Peyer's patch (tissue), 4 donors: ENCODE results near the gene RELN. TPM values are rescaled to one million over a fixed set of nuclear protein-coding genes. Genes with fewer than 3 reads are reported as not detected.

Experiments
- DNase-seq, 3 donors: peaks; one replicate each; pipeline ENCODE4 v3.0.0-alpha.2; 2017 to 2019
- H3K27ac ChIP-seq, 4 donors: fragments of 200-600 bp; sonication (generic); one replicate each; pipeline ENCODE4 v1.5.1; 2016 to 2019
- H3K27me3 ChIP-seq, 2 donors: fragments of 200-600 bp; sonication (generic); one replicate each; pipeline ENCODE4 v1.5.1; 2019
- H3K36me3 ChIP-seq, 3 donors: fragments of 200-600 bp; sonication (generic); one replicate each; pipeline ENCODE4 v1.5.1; 2016 to 2019
- H3K4me1 ChIP-seq, 4 donors: fragments of 200-600 bp; sonication (generic); one replicate each; pipeline ENCODE4 v1.5.1; 2016 to 2019
- H3K4me3 ChIP-seq, 4 donors: fragments of 200-600 bp; sonication (generic); 1 replicate in 3 of 4; 2 replicates in 1 of 4; pipeline ENCODE4 v1.5.1; 2016 to 2019; ENCODE audit warnings: mild to moderate bottlenecking in 1 of 4
- H3K9me3 ChIP-seq, 4 donors: fragments of 200-600 bp; sonication (generic); one replicate each; pipeline ENCODE4 v1.5.1; 2016 to 2019; ENCODE audit warnings: mild to moderate bottlenecking in 1 of 4
- POLR2A ChIP-seq, 2 donors: fragments of 450-650 bp; IDR thresholded peaks; one replicate each; pipeline ENCODE4 v1.5.1; 2017; ENCODE audit warnings: antibody characterized with exemption in 2 of 2, mild to moderate bottlenecking in 2 of 2, moderate library complexity in 2 of 2
- total RNA-seq, 4 donors: library from RNA; depleted of rRNA; stranded (reverse); fragments of >200 nt; gene quantifications; one replicate each; pipeline ENCODE4 v1.1.0, GENCODE V29; 2016
- TF ChIP-seq, protein P1 (sequence below), 6 experiments: fragments of 450-650 bp in 4 of 6; fragments of 200-600 bp in 2 of 6; sonication (generic) in 1 of 6; IDR thresholded peaks; one replicate each; pipeline ENCODE4 v1.5.1; 2017 to 2019; ENCODE audit warnings: antibody characterized with exemption in 6 of 6, mild to moderate bottlenecking in 3 of 6, moderate library complexity in 1 of 6

Gene RELN
- total RNA-seq, 4 donors from 2014 or later = 1.7 to 3.9 (median 3.2) TPM

DNA sequence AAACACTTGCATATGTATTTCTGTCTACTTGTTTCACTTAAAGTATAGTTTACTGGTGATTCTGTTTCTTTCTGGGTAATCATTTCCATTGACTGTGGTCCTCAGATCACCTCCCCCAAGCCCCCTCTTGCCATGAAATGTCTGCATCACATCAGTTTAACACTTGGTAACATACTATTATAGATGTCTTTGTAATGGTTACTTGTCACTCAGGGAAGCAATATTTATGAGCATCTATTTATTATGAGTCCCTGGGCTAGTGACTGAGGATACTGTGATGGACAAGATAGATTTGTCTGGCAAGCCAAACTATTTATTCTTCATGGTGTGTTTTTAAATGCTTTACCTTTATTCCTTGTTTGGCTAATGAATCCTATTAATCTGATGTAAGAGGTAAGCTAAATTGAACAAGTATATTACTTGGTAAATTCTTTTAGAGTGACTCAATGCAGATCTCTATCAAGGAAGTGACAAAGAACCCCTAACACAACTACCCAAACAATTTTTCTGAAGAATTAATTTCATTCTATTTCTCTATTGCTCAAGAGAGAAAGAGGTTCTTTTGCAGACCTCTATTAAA, 270.9 kb downstream of the RELN start:
- H3K27ac ChIP-seq = no peak overlapping the region
- no peak for TF ChIP-seq POLR2A (IDR thresholded peaks at IDR 0.05)
- TF ChIP-seq, protein P1, sequence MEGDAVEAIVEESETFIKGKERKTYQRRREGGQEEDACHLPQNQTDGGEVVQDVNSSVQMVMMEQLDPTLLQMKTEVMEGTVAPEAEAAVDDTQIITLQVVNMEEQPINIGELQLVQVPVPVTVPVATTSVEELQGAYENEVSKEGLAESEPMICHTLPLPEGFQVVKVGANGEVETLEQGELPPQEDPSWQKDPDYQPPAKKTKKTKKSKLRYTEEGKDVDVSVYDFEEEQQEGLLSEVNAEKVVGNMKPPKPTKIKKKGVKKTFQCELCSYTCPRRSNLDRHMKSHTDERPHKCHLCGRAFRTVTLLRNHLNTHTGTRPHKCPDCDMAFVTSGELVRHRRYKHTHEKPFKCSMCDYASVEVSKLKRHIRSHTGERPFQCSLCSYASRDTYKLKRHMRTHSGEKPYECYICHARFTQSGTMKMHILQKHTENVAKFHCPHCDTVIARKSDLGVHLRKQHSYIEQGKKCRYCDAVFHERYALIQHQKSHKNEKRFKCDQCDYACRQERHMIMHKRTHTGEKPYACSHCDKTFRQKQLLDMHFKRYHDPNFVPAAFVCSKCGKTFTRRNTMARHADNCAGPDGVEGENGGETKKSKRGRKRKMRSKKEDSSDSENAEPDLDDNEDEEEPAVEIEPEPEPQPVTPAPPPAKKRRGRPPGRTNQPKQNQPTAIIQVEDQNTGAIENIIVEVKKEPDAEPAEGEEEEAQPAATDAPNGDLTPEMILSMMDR (IDR thresholded peaks at IDR 0.05) = no peak
- no peaks in the 10 kb centered on the region for H3K36me3 ChIP-seq
- H3K27me3 ChIP-seq = no peaks in the 10 kb centered on the region
- no peak for DNase-seq
- no peak overlapping the region for H3K4me3 ChIP-seq
- H3K4me1 ChIP-seq = no peaks in the 10 kb centered on the region
- no peaks in the 10 kb centered on the region for H3K9me3 ChIP-seq

GRCh38 chr7:103717574-103717973, 271.9 kb downstream of the RELN start:
- H3K27me3 ChIP-seq = no peaks in the 10 kb centered on the region
- no peak for TF ChIP-seq POLR2A (IDR thresholded peaks at IDR 0.05)
- TF ChIP-seq, protein P1 (IDR thresholded peaks at IDR 0.05) = no peak

GRCh38 chr7:103715376-103716120, 273.9 kb downstream of the RELN start:
- Histone ChIP-seq H3K4me3 (no peak overlapping the region), H3K4me1 (no peaks in the 10 kb centered on the region), H3K27ac (no peak overlapping the region), H3K9me3 (no peaks in the 10 kb centered on the region), H3K36me3 (no peaks in the 10 kb centered on the region), H3K27me3 (no peaks in the 10 kb centered on the region)
- TF ChIP-seq, protein P1 (IDR thresholded peaks at IDR 0.05) = no peak
- TF ChIP-seq POLR2A (IDR thresholded peaks at IDR 0.05) = no peak
- no peak for DNase-seq

More at GRCh38 chr7:103717574-103717973, 271.9 kb downstream of the RELN start:
- DNase-seq = no peak
- no peaks in the 10 kb centered on the region for H3K9me3 ChIP-seq
- no peaks in the 10 kb centered on the region for H3K4me1 ChIP-seq
- no peaks in the 10 kb centered on the region for H3K36me3 ChIP-seq
- no peak overlapping the region for H3K27ac ChIP-seq
- H3K4me3 ChIP-seq = no peak overlapping the region

DNA sequence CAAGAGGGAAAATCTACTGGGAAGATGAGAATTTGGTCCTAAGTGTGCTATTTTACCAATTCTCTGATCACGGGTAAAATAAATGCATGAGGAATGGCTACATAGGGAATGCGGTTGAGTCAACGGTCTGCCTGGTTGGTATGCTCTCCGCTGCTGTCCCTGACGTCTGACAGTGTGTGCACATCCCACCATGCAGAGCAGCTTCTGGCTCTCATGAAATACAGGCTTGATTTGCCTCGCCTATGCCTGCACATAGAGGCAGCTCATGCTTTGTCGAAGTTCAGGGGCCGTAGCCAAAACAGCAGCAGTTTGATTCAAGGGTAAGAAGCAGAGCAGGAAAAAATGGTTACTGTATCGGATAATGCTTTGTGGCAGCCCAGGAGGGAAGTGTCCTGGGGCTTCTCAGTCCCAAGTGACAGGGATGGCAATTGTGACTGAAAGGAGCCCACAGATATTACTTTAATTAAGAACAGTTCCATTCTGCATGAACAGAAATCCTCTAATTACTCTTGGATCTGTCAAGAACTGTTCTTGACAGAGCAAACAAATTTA, 275.0 kb downstream of the RELN start:
- H3K4me3 ChIP-seq = no peak overlapping the region
- TF ChIP-seq POLR2A (IDR thresholded peaks at IDR 0.05) = no peak
- TF ChIP-seq, protein P1 (IDR thresholded peaks at IDR 0.05) = no peak
- no peak overlapping the region for H3K27ac ChIP-seq
- H3K9me3 ChIP-seq = no peaks in the 10 kb centered on the region
- H3K27me3 ChIP-seq = no peaks in the 10 kb centered on the region
- no peak for DNase-seq
- no peaks in the 10 kb centered on the region for H3K4me1 ChIP-seq
- H3K36me3 ChIP-seq = no peaks in the 10 kb centered on the region

DNA sequence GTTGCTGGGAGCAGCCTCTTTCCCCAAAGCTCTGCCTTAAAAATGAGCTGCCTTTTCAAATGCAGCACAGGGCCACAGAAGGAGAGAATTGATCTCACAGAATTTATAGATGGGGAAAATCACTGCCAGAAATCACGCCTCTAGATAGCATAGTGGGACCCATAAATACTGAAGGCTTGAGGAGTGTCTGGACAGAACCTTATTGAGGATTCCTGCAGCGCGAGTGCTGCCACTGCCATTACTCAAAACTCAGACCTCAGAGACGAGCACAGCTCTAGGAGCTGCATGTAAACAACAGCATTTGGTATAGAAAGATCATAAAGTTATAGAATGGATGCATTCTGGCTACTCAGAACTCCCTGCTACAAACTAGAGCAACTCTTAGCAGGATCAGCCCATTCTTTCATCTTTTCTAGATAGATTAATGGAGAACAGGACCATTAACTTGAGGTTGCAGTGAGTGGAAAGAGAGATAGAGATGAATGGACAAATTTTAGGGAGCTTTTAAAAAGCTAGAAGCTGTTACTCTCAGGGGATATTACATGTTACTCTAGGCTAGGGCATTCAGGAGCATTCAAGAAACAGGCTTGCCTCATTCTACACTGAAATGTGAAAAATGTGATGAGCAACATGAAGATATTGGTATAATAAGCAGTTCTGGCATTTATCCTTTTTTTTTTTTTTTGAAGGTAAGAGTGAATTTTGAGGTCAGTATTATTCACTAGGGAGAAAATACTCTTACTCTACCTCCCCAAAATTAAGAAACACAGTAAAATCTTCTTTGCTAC, 276.3 kb downstream of the RELN start:
- Histone ChIP-seq H3K36me3 (no peaks in the 10 kb centered on the region), H3K4me1 (no peaks in the 10 kb centered on the region), H3K9me3 (no peaks in the 10 kb centered on the region), H3K27ac (no peak overlapping the region), H3K4me3 (no peak overlapping the region), H3K27me3 (no peaks in the 10 kb centered on the region)
- TF ChIP-seq POLR2A (IDR thresholded peaks at IDR 0.05) = no peak
- TF ChIP-seq, protein P1 (IDR thresholded peaks at IDR 0.05) = no peak
- no peak for DNase-seq
